PC-3 (cell line): ENCODE measurements around the gene LAMA2. TPM values are rescaled to one million over a fixed set of nuclear protein-coding genes. Genes with fewer than 3 reads are reported as not detected.

Source experiments
- ATAC-seq: fragments of 200-7000 bp; cut with Tn5 transposase; 2 replicates; pipeline ENCODE4 v1.9.1; 2020; ENCODE audit warnings: mild to moderate bottlenecking, moderate library complexity
- BruUV-seq: library from RNA; stranded (reverse); fragments of 400-500 nt; replicated peaks from 2 replicates; lab custom pipeline; 2021; lab: Mats Ljungman, UMichigan
- CTCF ChIA-PET: fragments of 300-600 bp; sonication (Branson Sonifier 250); formaldehyde crosslinking; loops from one replicate; lab custom pipeline; 2022; ENCODE audit warnings: antibody characterized with exemption; lab: Charles Lee
- POLR2A ChIA-PET: fragments of 300-600 bp; sonication (Branson Sonifier 250); formaldehyde crosslinking; loops from one replicate; lab custom pipeline; 2022; ENCODE audit warnings: antibody characterized with exemption; ENCODE audit not compliant: unreplicated experiment; lab: Charles Lee
- DNase-seq: peaks from one replicate; pipeline ENCODE4 v3.0.0-alpha.2; 2015
- H2AFZ ChIP-seq: fragments of 300-600 bp; sonication (generic); 2 replicates; pipeline ENCODE4 v1.6.0; 2016; ENCODE audit warnings: antibody characterized with exemption, low read length
- H3F3A ChIP-seq: fragments of 300-600 bp; sonication (generic); one replicate; pipeline ENCODE4 v1.6.0; 2017; ENCODE audit warnings: antibody characterized with exemption, low read length, control low read depth, mild to moderate bottlenecking; ENCODE audit not compliant: unreplicated experiment
- H3K27ac ChIP-seq: fragments of 300-600 bp; sonication (generic); 2 replicates; pipeline ENCODE4 v1.5.1; 2016; ENCODE audit warnings: mild to moderate bottlenecking, low read length
- H3K27me3 ChIP-seq: fragments of 300-600 bp; sonication (generic); 2 replicates; pipeline ENCODE4 v1.6.1; 2016; ENCODE audit warnings: low read length, mixed read lengths
- H3K36me3 ChIP-seq: fragments of 300-600 bp; sonication (generic); 2 replicates; pipeline ENCODE4 v1.6.1; 2016; ENCODE audit warnings: low read depth, mixed run types, low read length, mixed read lengths
- H3K4me1 ChIP-seq: fragments of 300-600 bp; sonication (generic); 2 replicates; pipeline ENCODE4 v1.5.1; 2016; ENCODE audit warnings: low read length; ENCODE audit not compliant: insufficient read depth
- H3K4me2 ChIP-seq: fragments of 300-600 bp; sonication (generic); 2 replicates; pipeline ENCODE4 v1.6.0; 2016; ENCODE audit warnings: low read length
- H3K4me3 ChIP-seq: fragments of 300-600 bp; sonication (generic); 2 replicates; pipeline ENCODE4 v1.5.1; 2016; ENCODE audit warnings: mild to moderate bottlenecking, low read length, mixed read lengths
- H3K79me2 ChIP-seq: fragments of 300-600 bp; sonication (generic); 2 replicates; pipeline ENCODE4 v1.6.1; 2017; ENCODE audit warnings: low read length, mixed read lengths
- H3K9ac ChIP-seq: fragments of 300-600 bp; sonication (generic); 2 replicates; pipeline ENCODE4 v1.6.0; 2016; ENCODE audit warnings: mild to moderate bottlenecking, low read length
- H3K9me2 ChIP-seq: fragments of 300-600 bp; sonication (generic); replicated peaks from 2 replicates; pipeline ENCODE4 v1.6.1; 2016; ENCODE audit warnings: mixed run types, low read length, mixed read lengths
- H3K9me3 ChIP-seq: fragments of 300-600 bp; sonication (generic); 2 replicates; pipeline ENCODE4 v1.6.1; 2016; ENCODE audit warnings: low read length, mixed read lengths
- H4K20me1 ChIP-seq: fragments of 300-600 bp; sonication (generic); 2 replicates; pipeline ENCODE4 v1.6.1; 2016; ENCODE audit warnings: low read length, mixed read lengths
- EZH2 ChIP-seq: fragments of 300-600 bp; sonication (generic); IDR thresholded peaks from one replicate; pipeline ENCODE4 v1.6.1; 2017; ENCODE audit warnings: antibody characterized with exemption, mild to moderate bottlenecking, low read length; ENCODE audit not compliant: unreplicated experiment
- EZH2phosphoT487 ChIP-seq: fragments of 300-600 bp; sonication (generic); IDR thresholded peaks from 2 replicates; pipeline ENCODE4 v1.6.1; 2018; ENCODE audit warnings: mild to moderate bottlenecking, antibody characterized with exemption, low read length, borderline replicate concordance
- intact Hi-C: fragments of 100-400 bp; cut with micrococcal nuclease; formaldehyde crosslinking; loops from 2 replicates; pipeline ENCODE4 v1.9.0; 2023
- total RNA-seq: library from RNA; depleted of rRNA; stranded (reverse); fragments of >200 nt; gene quantifications from 2 replicates; pipeline ENCODE4 v1.2.3, GENCODE V29; 2014
- TF ChIP-seq, protein P1 (sequence below): fragments of 300-600 bp; sonication (generic); conservative IDR thresholded peaks from 2 replicates; pipeline ENCODE4 v1.5.1; 2017; ENCODE audit warnings: antibody characterized with exemption, low read depth, mild to moderate bottlenecking, low read length

LAMA2 gene
- total RNA-seq, 1 experiment from 2014 or later = 0.22 TPM

DNA sequence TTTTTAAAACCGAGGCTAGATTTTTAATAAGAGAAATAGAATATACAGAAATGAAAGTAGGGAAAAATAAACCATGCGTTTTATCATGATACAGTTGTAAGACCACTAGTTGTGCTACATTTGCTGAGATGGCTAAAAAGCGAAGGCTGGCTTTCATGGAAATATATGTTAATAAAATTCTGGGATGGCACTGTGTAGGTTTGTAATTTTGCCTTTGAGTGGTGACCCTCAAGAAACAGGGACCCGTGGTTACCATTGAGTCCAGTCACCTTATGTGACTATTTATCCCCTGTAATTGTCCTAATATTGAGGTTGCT is 593.3 kb downstream of the LAMA2 start:
- intact Hi-C loops = no loop called here
- CTCF ChIA-PET = no interaction called here

DNA sequence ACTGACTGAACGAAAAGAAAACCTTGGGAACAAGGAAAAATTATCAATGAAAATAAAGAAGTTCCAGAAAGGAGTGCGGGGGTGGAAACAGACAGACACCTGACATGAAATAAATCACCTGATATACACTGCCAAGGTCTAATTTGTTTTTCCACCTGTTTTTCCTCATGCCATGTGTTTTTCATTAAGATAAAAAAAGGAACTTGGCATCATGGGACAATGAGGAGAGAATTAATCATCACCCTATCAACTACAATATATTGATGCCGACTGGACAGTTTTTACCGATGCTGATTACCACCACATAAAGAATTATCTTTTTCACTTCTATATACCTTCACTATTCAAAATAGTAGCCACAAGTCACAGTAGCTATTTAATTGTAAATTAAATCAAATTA is 593.9 kb downstream of the LAMA2 start:
- H3K4me3 ChIP-seq = no peak overlapping the region
- CTCF ChIA-PET = no interaction called here
- no peak for TF ChIP-seq EZH2
- BruUV-seq = no TSS peak
- intact Hi-C loops = no loop called here
- H3K4me2 ChIP-seq = no peak overlapping the region
- POLR2A ChIA-PET = no interaction called here
- no peaks in the 10 kb centered on the region for H4K20me1 ChIP-seq
- no peaks in the 10 kb centered on the region for H3K9me2 ChIP-seq
- no peaks in the 10 kb centered on the region for H3K4me1 ChIP-seq
- no peak for DNase-seq
- H3K9me3 ChIP-seq = no peaks in the 10 kb centered on the region
- H3K9ac ChIP-seq = no peak overlapping the region
- H3K27me3 ChIP-seq = no peaks in the 10 kb centered on the region
- no peak overlapping the region for H3K27ac ChIP-seq
- H2AFZ ChIP-seq = no peak overlapping the region
- H3K36me3 ChIP-seq = no peaks in the 10 kb centered on the region
- no peak for ATAC-seq
- H3K79me2 ChIP-seq = no peaks in the 10 kb centered on the region
- H3F3A ChIP-seq = no peaks in the 10 kb centered on the region

More for the DNA sequence above, 593.3 kb downstream of the LAMA2 start:
- no peaks in the 10 kb centered on the region for H3K9me2 ChIP-seq
- H3K27me3 ChIP-seq = no peaks in the 10 kb centered on the region
- no peaks in the 10 kb centered on the region for H3K4me1 ChIP-seq
- no peaks in the 10 kb centered on the region for H3K79me2 ChIP-seq
- H3K4me2 ChIP-seq = no peak overlapping the region
- H4K20me1 ChIP-seq = no peaks in the 10 kb centered on the region
- no peak overlapping the region for H2AFZ ChIP-seq
- H3F3A ChIP-seq = no peaks in the 10 kb centered on the region
- no peak for ATAC-seq
- TF ChIP-seq, protein P1, sequence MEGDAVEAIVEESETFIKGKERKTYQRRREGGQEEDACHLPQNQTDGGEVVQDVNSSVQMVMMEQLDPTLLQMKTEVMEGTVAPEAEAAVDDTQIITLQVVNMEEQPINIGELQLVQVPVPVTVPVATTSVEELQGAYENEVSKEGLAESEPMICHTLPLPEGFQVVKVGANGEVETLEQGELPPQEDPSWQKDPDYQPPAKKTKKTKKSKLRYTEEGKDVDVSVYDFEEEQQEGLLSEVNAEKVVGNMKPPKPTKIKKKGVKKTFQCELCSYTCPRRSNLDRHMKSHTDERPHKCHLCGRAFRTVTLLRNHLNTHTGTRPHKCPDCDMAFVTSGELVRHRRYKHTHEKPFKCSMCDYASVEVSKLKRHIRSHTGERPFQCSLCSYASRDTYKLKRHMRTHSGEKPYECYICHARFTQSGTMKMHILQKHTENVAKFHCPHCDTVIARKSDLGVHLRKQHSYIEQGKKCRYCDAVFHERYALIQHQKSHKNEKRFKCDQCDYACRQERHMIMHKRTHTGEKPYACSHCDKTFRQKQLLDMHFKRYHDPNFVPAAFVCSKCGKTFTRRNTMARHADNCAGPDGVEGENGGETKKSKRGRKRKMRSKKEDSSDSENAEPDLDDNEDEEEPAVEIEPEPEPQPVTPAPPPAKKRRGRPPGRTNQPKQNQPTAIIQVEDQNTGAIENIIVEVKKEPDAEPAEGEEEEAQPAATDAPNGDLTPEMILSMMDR = no peak
- TF ChIP-seq EZH2phosphoT487 (no peak), EZH2 (no peak)
- no peak overlapping the region for H3K4me3 ChIP-seq
- no peaks in the 10 kb centered on the region for H3K9me3 ChIP-seq
- no peak for DNase-seq
- H3K27ac ChIP-seq = no peak overlapping the region
- H3K36me3 ChIP-seq = no peaks in the 10 kb centered on the region
- no TSS peak for BruUV-seq
- POLR2A ChIA-PET = no interaction called here
- no peak overlapping the region for H3K9ac ChIP-seq

DNA sequence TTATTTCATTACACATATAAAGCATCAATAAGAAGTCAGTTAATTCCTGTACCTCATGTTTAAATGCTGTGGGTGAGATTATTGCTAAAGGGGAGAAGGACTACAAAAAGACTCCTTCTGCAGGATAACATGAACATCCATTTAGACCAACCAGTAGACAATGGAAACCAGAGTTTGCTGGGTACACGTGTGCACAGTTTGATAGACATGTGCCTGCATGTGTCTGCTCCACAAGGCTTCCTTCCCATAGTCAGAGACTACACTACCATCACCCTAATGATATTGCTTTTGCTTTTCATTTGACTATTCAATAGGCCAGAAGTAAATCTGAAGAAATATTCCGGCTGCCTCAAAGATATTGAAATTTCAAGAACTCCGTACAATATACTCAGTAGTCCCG is 595.4 kb downstream of the LAMA2 start:
- H3K36me3 ChIP-seq = no peaks in the 10 kb centered on the region
- H2AFZ ChIP-seq = no peak overlapping the region
- no peaks in the 10 kb centered on the region for H3K4me1 ChIP-seq
- POLR2A ChIA-PET = no interaction called here
- BruUV-seq = no TSS peak
- ATAC-seq (no peak), DNase-seq (no peak)
- no peaks in the 10 kb centered on the region for H3K9me2 ChIP-seq
- H3K9ac ChIP-seq = no peak overlapping the region
- no peaks in the 10 kb centered on the region for H3K79me2 ChIP-seq
- no peaks in the 10 kb centered on the region for H4K20me1 ChIP-seq
- H3K9me3 ChIP-seq = no peaks in the 10 kb centered on the region
- no peak overlapping the region for H3K4me3 ChIP-seq
- intact Hi-C loops = no loop called here
- H3F3A ChIP-seq = no peaks in the 10 kb centered on the region
- no peaks in the 10 kb centered on the region for H3K27me3 ChIP-seq
- CTCF ChIA-PET = no interaction called here
- no peak overlapping the region for H3K27ac ChIP-seq
- TF ChIP-seq EZH2phosphoT487 = no peak
- TF ChIP-seq EZH2 = no peak
- no peak overlapping the region for H3K4me2 ChIP-seq

DNA sequence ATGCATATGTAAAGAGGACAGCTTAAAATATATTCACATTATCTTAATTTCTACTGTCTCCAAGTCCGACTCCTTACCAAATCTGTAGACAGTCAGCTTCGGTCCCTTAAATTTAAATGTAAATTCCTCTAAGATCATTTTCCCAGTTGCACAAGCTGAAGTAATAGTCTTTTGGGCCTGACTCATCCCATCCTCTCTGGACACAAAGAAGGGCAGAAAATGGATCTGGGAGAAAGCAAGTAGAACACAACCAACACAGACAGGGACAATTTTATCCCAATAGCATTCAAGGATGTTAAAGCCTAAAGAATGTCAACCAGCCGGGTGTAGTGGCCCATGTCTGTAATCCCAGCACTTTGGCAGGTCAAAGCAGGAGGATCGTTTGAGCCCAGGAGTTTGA is 598.8 kb downstream of the LAMA2 start:
- TF ChIP-seq, protein P1 = no peak
- TF ChIP-seq EZH2 (no peak), EZH2phosphoT487 (no peak)
- intact Hi-C loops = no loop called here
- no peak overlapping the region for H3K4me3 ChIP-seq
- no peaks in the 10 kb centered on the region for H3K36me3 ChIP-seq
- H3F3A ChIP-seq = no peaks in the 10 kb centered on the region
- no peak overlapping the region for H2AFZ ChIP-seq
- POLR2A ChIA-PET = no interaction called here
- no peak overlapping the region for H3K9ac ChIP-seq
- no peaks in the 10 kb centered on the region for H3K9me3 ChIP-seq
- no peaks in the 10 kb centered on the region for H3K79me2 ChIP-seq
- H3K27me3 ChIP-seq = no peaks in the 10 kb centered on the region
- no peak overlapping the region for H3K27ac ChIP-seq
- ATAC-seq (no peak), DNase-seq (no peak)
- no peaks in the 10 kb centered on the region for H3K4me1 ChIP-seq
- H3K4me2 ChIP-seq = no peak overlapping the region
- CTCF ChIA-PET = no interaction called here
- H3K9me2 ChIP-seq = no peaks in the 10 kb centered on the region
- no TSS peak for BruUV-seq
- no peaks in the 10 kb centered on the region for H4K20me1 ChIP-seq
